Tibial nerve (tissue), 4 donors: Measurements from ENCODE around the gene CUEDC1.

ENCODE experiments used
- CTCF ChIP-seq, 5 experiments: fragments of 200-600 bp in 3 of 5; fragments of 450-650 bp in 2 of 5; sonication (generic) in 3 of 5; IDR thresholded peaks; one replicate each; pipeline ENCODE4 v1.5.1; 2016 to 2019; ENCODE audit warnings: antibody characterized with exemption in 5 of 5, mild to moderate bottlenecking in 3 of 5, moderate library complexity in 2 of 5
- EP300 ChIP-seq, 2 donors: sonication (generic); formaldehyde crosslinking; IDR thresholded peaks; one replicate each; pipeline ENCODE4 v1.6.1; 2017; ENCODE audit warnings: antibody characterized with exemption in 2 of 2, mild to moderate bottlenecking in 1 of 2

DNA sequence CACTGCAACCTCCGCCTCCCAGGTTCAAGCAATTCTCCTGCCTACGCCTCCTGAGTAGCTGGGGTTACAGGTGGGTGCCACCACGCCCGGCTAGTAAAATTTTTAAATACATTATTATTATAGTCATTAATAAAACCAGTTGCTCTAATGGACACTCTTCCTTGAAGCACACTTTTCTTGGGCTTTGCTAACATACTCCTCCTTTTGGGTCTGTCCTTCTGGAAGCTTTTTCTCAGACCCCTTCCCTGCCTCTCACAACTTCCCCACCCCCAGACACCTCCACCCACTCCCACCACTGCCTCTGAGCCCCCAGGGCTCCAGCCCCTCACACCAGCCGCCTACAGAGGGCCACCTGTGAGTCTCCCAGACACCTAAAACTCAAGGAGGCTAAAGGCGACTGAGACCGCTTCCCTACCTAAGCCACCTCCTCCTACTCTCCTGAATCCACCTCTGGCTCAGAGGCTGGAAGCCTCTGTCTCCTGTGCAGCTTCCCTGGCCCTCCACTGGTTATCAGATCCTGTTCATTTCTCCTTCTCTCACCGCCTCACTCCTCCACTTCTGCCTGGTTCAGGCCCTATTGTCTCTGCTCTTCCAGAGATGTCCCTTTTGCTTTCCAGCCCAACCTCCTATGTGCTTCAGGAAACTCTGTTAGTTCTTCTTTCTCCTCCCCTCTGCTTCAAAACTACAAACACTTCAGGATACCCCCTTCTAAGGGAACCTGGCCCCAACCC is 2.1 kb upstream of the CUEDC1 start:
- TF ChIP-seq EP300 (IDR thresholded peaks at IDR 0.05) = no peak
- TF ChIP-seq CTCF (IDR thresholded peaks at IDR 0.05) = no peak
